Activated CD8-positive, alpha-beta memory T cell treated with anti-CD3 and anti-CD28 coated beads for 36 hours (primary cell): ENCODE data around the gene KCNJ12. TPM values are rescaled to one million over a fixed set of nuclear protein-coding genes. Genes with fewer than 3 reads are reported as not detected.
"Not testable (repeated sequence)": the region's sequence is repeated elsewhere in the genome, so short reads cannot be mapped to it uniquely, and the experiment has no call there.

Experiments
- CTCF ChIA-PET: fragments of 350-600 bp; sonication (Branson Sonifier 250); formaldehyde crosslinking; loops from one replicate; lab custom pipeline; 2021; ENCODE audit warnings: antibody characterized with exemption; lab: Charles Lee
- POLR2A ChIA-PET: fragments of 350-600 bp; sonication (Branson Sonifier 250); formaldehyde crosslinking; loops from one replicate; lab custom pipeline; 2021; ENCODE audit warnings: antibody characterized with exemption; lab: Charles Lee
- total RNA-seq, 2 experiments: library from RNA; stranded (reverse); gene quantifications; one replicate each; pipeline ENCODE4 v1.2.3, GENCODE V29; 2021

Gene KCNJ12
- total RNA-seq, 2 experiments from 2014 or later: not detected

- CTCF ChIA-PET, POLR2A ChIA-PET: not testable (repeated sequence)
Measured at GRCh38 chr17:21428752-21429424, 52.7 kb downstream of the KCNJ12 start.

GRCh38 chr17:21429921-21430628 is 53.9 kb downstream of the KCNJ12 start:
- CTCF ChIA-PET, POLR2A ChIA-PET: not testable (repeated sequence)

- CTCF ChIA-PET: not testable (repeated sequence)
Measured at GRCh38 chr17:21433971-21434370, 57.8 kb downstream of the KCNJ12 start.

GRCh38 chr17:21434976-21435375 is 58.8 kb downstream of the KCNJ12 start:
- CTCF ChIA-PET, POLR2A ChIA-PET: not testable (repeated sequence)

More at GRCh38 chr17:21433971-21434370, 57.8 kb downstream of the KCNJ12 start:
- POLR2A ChIA-PET: not testable (repeated sequence)

- CTCF ChIA-PET, POLR2A ChIA-PET: not testable (repeated sequence)
Measured at GRCh38 chr17:21436481-21436880, 60.3 kb downstream of the KCNJ12 start.

GRCh38 chr17:21436883-21437836 is 61.0 kb downstream of the KCNJ12 start:
- CTCF ChIA-PET, POLR2A ChIA-PET: not testable (repeated sequence)

GRCh38 chr17:21438316-21439014 is 62.3 kb downstream of the KCNJ12 start:
- CTCF ChIA-PET, POLR2A ChIA-PET: not testable (repeated sequence)

- POLR2A ChIA-PET, CTCF ChIA-PET: not testable (repeated sequence)
Measured at GRCh38 chr17:21439015-21439336, 62.8 kb downstream of the KCNJ12 start.

GRCh38 chr17:21445091-21445650 is 69.0 kb downstream of the KCNJ12 start:
- CTCF ChIA-PET: no interaction called here
- POLR2A ChIA-PET: no interaction called here

GRCh38 chr17:21447552-21447951 is 71.4 kb downstream of the KCNJ12 start:
- CTCF ChIA-PET, POLR2A ChIA-PET: not testable (repeated sequence)

GRCh38 chr17:21449891-21450290 is 73.7 kb downstream of the KCNJ12 start:
- POLR2A ChIA-PET, CTCF ChIA-PET: not testable (repeated sequence)

GRCh38 chr17:21451975-21452374 is 75.8 kb downstream of the KCNJ12 start:
- CTCF ChIA-PET: no interaction called here
- POLR2A ChIA-PET: no interaction called here

- ChIA-PET POLR2A (no interaction called here), CTCF (no interaction called here)
Measured at GRCh38 chr17:21452377-21453143, 76.4 kb downstream of the KCNJ12 start.

GRCh38 chr17:21453144-21453898 is 77.2 kb downstream of the KCNJ12 start:
- ChIA-PET CTCF (no interaction called here), POLR2A (no interaction called here)

- CTCF ChIA-PET: not testable (repeated sequence)
Measured at GRCh38 chr17:21454006-21454405, 77.8 kb downstream of the KCNJ12 start.

GRCh38 chr17:21454441-21454840 is 78.3 kb downstream of the KCNJ12 start:
- ChIA-PET CTCF (no interaction called here), POLR2A (no interaction called here)

More at GRCh38 chr17:21454006-21454405, 77.8 kb downstream of the KCNJ12 start:
- POLR2A ChIA-PET: not testable (repeated sequence)

GRCh38 chr17:21455761-21456160 is 79.6 kb downstream of the KCNJ12 start:
- ChIA-PET CTCF (interaction anchor here (2.3 kb wide), 1 partner anchor 57 kb away, joined by 28 read pairs; no protein-coding TSS in a partner anchor), POLR2A (no interaction called here)
